ENCODE results near the gene TACC3.
"Not testable (repeated sequence)": the region's sequence is repeated elsewhere in the genome, so short reads cannot be mapped to it uniquely, and the experiment has no call there.

The TACC3 gene

GRCh38 chr4:1721003-1721665 lies at the start of gene TACC3, which contains the start of gene TMEM129:
TACC3 (plus strand) TSS chr4:1721521; CDS start chr4:1723422, 1,901 bp downstream.
TMEM129 (minus strand) TSS chr4:1721323; CDS start chr4:1720837, 486 bp downstream.
- DNase-seq = peak; percentile 87

GRCh38 chr4:1673671-1674070 lies 47.6 kb upstream of the TACC3 start:
- DNase-seq = no peak

GRCh38 chr4:1674682-1675081 lies 46.6 kb upstream of the TACC3 start:
- no peak for DNase-seq

- DNase-seq = no peak
Measured at GRCh38 chr4:1675136-1675801, 46.1 kb upstream of the TACC3 start.

GRCh38 chr4:1675802-1676137 lies 45.6 kb upstream of the TACC3 start:
- DNase-seq = no peak

GRCh38 chr4:1676605-1677525 lies 44.5 kb upstream of the TACC3 start:
- no peak for DNase-seq

- DNase-seq = no peak
Measured at GRCh38 chr4:1678244-1678643, 43.1 kb upstream of the TACC3 start.

- no peak for DNase-seq
Measured at GRCh38 chr4:1682860-1683259, 38.5 kb upstream of the TACC3 start.

- DNase-seq = peak; percentile 68
Measured at GRCh38 chr4:1683261-1683735, 38.0 kb upstream of the TACC3 start.

- peak; percentile 71 for DNase-seq
Measured at GRCh38 chr4:1683736-1684505, 37.4 kb upstream of the TACC3 start, which contains the start of gene FAM53A. FAM53A (minus strand) TSS chr4:1684313; CDS start chr4:1668741, 15,572 bp downstream.

- no peak for DNase-seq
Measured at GRCh38 chr4:1684506-1685234, 36.7 kb upstream of the TACC3 start.

- DNase-seq = no peak
Measured at GRCh38 chr4:1685235-1686150, 35.8 kb upstream of the TACC3 start.

GRCh38 chr4:1686440-1687036 lies 34.8 kb upstream of the TACC3 start:
- no peak for DNase-seq

GRCh38 chr4:1690698-1691097 lies 30.6 kb upstream of the TACC3 start:
- no peak for DNase-seq

GRCh38 chr4:1691737-1692373 lies 29.5 kb upstream of the TACC3 start:
- no peak for DNase-seq

- peak; percentile 62 for DNase-seq
Measured at GRCh38 chr4:1693131-1693896, 28.0 kb upstream of the TACC3 start.

- no peak for DNase-seq
Measured at GRCh38 chr4:1695913-1696312, 25.4 kb upstream of the TACC3 start.

- DNase-seq = not testable (repeated sequence)
Measured at GRCh38 chr4:1701671-1702070, 19.6 kb upstream of the TACC3 start.

GRCh38 chr4:1703867-1704266 lies 17.5 kb upstream of the TACC3 start:
- DNase-seq = no peak
